Measurements from ENCODE around the gene PPT2. TPM values are rescaled to one million over a fixed set of nuclear protein-coding genes. Genes with fewer than 3 reads are reported as not detected.

PPT2 gene
- total RNA-seq, 2 donors from 2014 or later, result 51.1 to 65.3 TPM

DNA sequence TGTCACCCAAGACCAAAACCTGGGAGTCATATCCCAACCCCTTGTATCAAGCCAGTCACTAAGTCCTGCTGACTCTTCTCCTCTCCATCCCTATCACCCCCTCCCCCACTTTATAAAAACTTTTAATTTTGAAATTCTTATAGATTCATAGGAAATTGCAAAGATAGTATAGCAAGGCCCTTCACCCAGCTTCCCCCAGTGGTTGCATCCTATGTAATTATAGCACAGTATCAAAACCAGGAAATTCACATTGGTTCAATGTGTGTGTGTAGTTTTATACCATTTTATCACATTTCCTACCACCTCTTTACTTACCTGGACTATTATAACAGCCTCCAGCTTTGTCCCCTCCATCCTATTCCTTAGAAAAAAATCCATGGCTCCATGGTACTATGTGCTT, 4.1 kb downstream of the PPT2 start:
- Mint-ChIP-seq H3K4me1 (peaks cover 16% of the 10 kb centered on the region), H3K27ac (no peak overlapping the region)

DNA sequence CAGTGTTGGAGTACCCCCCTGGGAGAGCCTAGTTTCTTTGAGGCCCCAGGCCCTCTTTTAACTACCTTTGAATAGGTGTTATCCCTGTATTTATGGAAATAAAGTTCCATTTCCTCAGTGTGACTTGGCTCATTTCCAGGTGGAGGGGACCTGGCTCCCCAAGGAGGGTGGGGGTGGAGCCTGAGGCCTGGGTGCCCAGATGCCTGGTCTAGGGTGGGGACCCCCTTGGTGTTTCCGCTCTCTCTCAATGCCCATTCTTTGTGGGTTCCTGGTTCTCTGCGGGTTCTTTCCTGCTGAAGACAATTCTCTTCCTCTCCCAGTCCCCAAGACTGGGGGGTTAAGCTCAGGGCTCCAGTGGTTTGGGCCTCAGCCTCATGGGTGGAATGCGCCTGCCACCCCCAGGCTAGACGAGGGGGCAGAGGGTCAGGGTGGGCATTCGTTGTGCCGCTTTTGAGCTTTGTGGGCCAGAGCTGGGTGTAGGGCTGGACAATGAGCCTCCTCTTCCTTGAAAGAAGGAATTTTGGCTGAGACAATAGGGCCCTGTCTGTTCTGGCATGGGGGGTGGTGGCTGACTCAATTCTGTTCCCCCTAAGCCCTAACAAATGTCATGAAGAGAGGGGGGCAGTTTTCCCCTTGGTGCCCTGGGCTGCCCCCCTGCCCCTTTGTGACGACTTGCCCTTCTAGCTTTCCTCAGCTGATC, 9.8 kb downstream of the PPT2 start:
- 93 to 100% methylated on average over 1 to 7 of the region's 7 CpGs for WGBS, 2 experiments (ENCODE audit: insufficient coverage in 1 of 2, insufficient read length in 1 of 2)

More for the DNA sequence above, 4.1 kb downstream of the PPT2 start:
- H3K9me3 Mint-ChIP-seq, result peaks cover 11% of the 10 kb centered on the region
- peak overlapping the region; percentile 5 for H3K4me3 ChIP-seq (ENCODE audit: low read length)
- H3K36me3 ChIP-seq (ENCODE audit: control insufficient read depth, insufficient read depth, low read length), result peaks cover 47% of the 10 kb centered on the region
- H3K27me3 ChIP-seq (ENCODE audit: control insufficient read depth, insufficient read depth, low read length, poor library complexity, severe bottlenecking), result no peaks in the 10 kb centered on the region
- peaks cover 59% of the 10 kb centered on the region for H3K36me3 Mint-ChIP-seq (ENCODE audit: low read depth)
- no peak overlapping the region for H3K4me3 Mint-ChIP-seq
- peaks cover under 1% of the 10 kb centered on the region for H3K4me1 ChIP-seq (ENCODE audit: control insufficient read depth, insufficient read depth, low read length)
- H3K9ac ChIP-seq (ENCODE audit: extremely low read depth, low read length, poor library complexity, severe bottlenecking), result no peak overlapping the region
- peaks cover 16% of the 10 kb centered on the region for H3K9me3 ChIP-seq (ENCODE audit: control insufficient read depth, low read length)
- no peak for DNase-seq
- H3K27me3 Mint-ChIP-seq (ENCODE audit: insufficient read depth), result no peaks in the 10 kb centered on the region
- H3K27ac ChIP-seq (ENCODE audit: low read depth, low read length), result no peak overlapping the region
- TF ChIP-seq, protein P1, sequence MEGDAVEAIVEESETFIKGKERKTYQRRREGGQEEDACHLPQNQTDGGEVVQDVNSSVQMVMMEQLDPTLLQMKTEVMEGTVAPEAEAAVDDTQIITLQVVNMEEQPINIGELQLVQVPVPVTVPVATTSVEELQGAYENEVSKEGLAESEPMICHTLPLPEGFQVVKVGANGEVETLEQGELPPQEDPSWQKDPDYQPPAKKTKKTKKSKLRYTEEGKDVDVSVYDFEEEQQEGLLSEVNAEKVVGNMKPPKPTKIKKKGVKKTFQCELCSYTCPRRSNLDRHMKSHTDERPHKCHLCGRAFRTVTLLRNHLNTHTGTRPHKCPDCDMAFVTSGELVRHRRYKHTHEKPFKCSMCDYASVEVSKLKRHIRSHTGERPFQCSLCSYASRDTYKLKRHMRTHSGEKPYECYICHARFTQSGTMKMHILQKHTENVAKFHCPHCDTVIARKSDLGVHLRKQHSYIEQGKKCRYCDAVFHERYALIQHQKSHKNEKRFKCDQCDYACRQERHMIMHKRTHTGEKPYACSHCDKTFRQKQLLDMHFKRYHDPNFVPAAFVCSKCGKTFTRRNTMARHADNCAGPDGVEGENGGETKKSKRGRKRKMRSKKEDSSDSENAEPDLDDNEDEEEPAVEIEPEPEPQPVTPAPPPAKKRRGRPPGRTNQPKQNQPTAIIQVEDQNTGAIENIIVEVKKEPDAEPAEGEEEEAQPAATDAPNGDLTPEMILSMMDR (conservative IDR thresholded peaks at IDR 0.05), result no peak

DNA sequence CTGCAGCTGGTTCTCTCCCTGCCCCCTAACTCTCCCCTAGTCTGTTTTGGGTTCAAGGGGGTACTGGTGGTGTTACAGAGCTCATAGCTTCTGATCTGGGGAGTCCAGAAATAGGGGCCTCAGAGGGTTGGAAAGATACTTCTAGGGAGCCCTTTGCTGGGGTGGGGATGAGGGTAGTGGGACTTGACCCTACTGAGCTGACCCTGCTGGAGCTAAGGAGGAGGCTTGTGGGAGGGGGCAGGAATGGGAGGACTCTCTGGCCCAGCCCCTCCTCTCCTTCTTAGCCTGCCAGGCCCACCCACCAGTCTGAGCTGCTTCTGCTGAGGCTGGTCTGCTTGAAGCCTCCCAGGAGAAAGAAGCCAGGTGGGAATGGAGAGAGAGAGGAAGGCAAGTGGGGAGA, 10.4 kb downstream of the PPT2 start, which contains the start of gene EGFL8:
EGFL8 (plus strand) TSS at position 301 of the 400 bp plus-strand sequence. CDS start 1,571 bp downstream, outside the sequence.
- Mint-ChIP-seq H3K27ac (peak within 1 kb of the TSS; percentile 80), H3K4me3 (no peak within 1 kb of the TSS), H3K36me3 (ENCODE audit: low read depth) (peaks cover 67% of the 10 kb centered on the region)

More for the DNA sequence above, 9.8 kb downstream of the PPT2 start:
- DNase-seq, result no peak
- TF ChIP-seq, protein P1 (conservative IDR thresholded peaks at IDR 0.05), result no peak
- Mint-ChIP-seq H3K4me1 (peaks cover 29% of the 10 kb centered on the region), H3K4me3 (no peak overlapping the region), H3K36me3 (ENCODE audit: low read depth) (peaks cover 65% of the 10 kb centered on the region), H3K27ac (peak overlapping the region; percentile 80), H3K9me3 (no peaks in the 10 kb centered on the region), H3K27me3 (ENCODE audit: insufficient read depth) (no peaks in the 10 kb centered on the region)
- Histone ChIP-seq H3K36me3 (ENCODE audit: control insufficient read depth, insufficient read depth, low read length) (peaks cover 52% of the 10 kb centered on the region), H3K4me3 (ENCODE audit: low read length) (no peak overlapping the region), H3K9ac (ENCODE audit: extremely low read depth, low read length, poor library complexity, severe bottlenecking) (no peak overlapping the region), H3K4me1 (ENCODE audit: control insufficient read depth, insufficient read depth, low read length) (peaks cover 17% of the 10 kb centered on the region), H3K27me3 (ENCODE audit: control insufficient read depth, insufficient read depth, low read length, poor library complexity, severe bottlenecking) (no peaks in the 10 kb centered on the region), H3K27ac (ENCODE audit: low read depth, low read length) (peak overlapping the region; percentile 93), H3K9me3 (ENCODE audit: control insufficient read depth, low read length) (no peaks in the 10 kb centered on the region)

More for the DNA sequence above, 10.4 kb downstream of the PPT2 start, which contains the start of gene EGFL8:
- Histone ChIP-seq H3K4me3 (ENCODE audit: low read length) (no peak within 1 kb of the TSS), H3K27ac (ENCODE audit: low read depth, low read length) (peak within 1 kb of the TSS; percentile 93), H3K27me3 (ENCODE audit: control insufficient read depth, insufficient read depth, low read length, poor library complexity, severe bottlenecking) (no peaks in the 10 kb centered on the region), H3K9ac (ENCODE audit: extremely low read depth, low read length, poor library complexity, severe bottlenecking) (no peak within 1 kb of the TSS), H3K4me1 (ENCODE audit: control insufficient read depth, insufficient read depth, low read length) (peaks cover 21% of the 10 kb centered on the region), H3K9me3 (ENCODE audit: control insufficient read depth, low read length) (no peaks in the 10 kb centered on the region), H3K36me3 (ENCODE audit: control insufficient read depth, insufficient read depth, low read length) (peaks cover 54% of the 10 kb centered on the region)
- Mint-ChIP-seq H3K27me3 (ENCODE audit: insufficient read depth) (no peaks in the 10 kb centered on the region), H3K4me1 (peaks cover 33% of the 10 kb centered on the region), H3K9me3 (no peaks in the 10 kb centered on the region)
- DNase-seq, result no peak
- TF ChIP-seq, protein P1 (conservative IDR thresholded peaks at IDR 0.05), result no peak
